H9 (cell line): ENCODE data around the gene VSTM4. TPM values are rescaled to one million over a fixed set of nuclear protein-coding genes. Genes with fewer than 3 reads are reported as not detected.

Source experiments
- DNase-seq: peaks from one replicate; pipeline ENCODE4 v3.0.0-alpha.2; 2017
- H2AFZ ChIP-seq: one replicate; pipeline ENCODE4 v1.6.1; 2013; ENCODE audit warnings: mild to moderate bottlenecking, low read length, control low read depth, moderate library complexity
- H2AK5ac ChIP-seq: 2 replicates; pipeline ENCODE4 v1.6.1; 2013; ENCODE audit warnings: low read length, control low read depth, mixed read lengths; ENCODE audit not compliant: insufficient read length
- H2BK120ac ChIP-seq: one replicate; pipeline ENCODE4 v1.6.1; 2013; ENCODE audit warnings: low read depth, mild to moderate bottlenecking, low read length, control low read depth, inconsistent platforms; ENCODE audit not compliant: poor library complexity, severe bottlenecking
- H2BK12ac ChIP-seq: 2 replicates; pipeline ENCODE4 v1.6.1; 2013; ENCODE audit warnings: low read length, control low read depth, mixed read lengths, low read depth; ENCODE audit not compliant: insufficient read length
- H2BK15ac ChIP-seq: 2 replicates; pipeline ENCODE4 v1.6.1; 2013; ENCODE audit warnings: low read depth, low read length, control low read depth
- H2BK20ac ChIP-seq: one replicate; pipeline ENCODE4 v1.6.1; 2013; ENCODE audit warnings: low read depth, mild to moderate bottlenecking, low read length, control low read depth, inconsistent platforms; ENCODE audit not compliant: poor library complexity, severe bottlenecking
- H2BK5ac ChIP-seq: 2 replicates; pipeline ENCODE4 v1.6.1; 2013; ENCODE audit warnings: low read length, control low read depth, mixed read lengths; ENCODE audit not compliant: insufficient read length
- H3K14ac ChIP-seq: 2 replicates; pipeline ENCODE4 v1.6.1; 2013; ENCODE audit warnings: low read length, control low read depth; ENCODE audit not compliant: insufficient read depth
- H3K18ac ChIP-seq: 2 replicates; pipeline ENCODE4 v1.6.1; 2013; ENCODE audit warnings: low read depth, mild to moderate bottlenecking, mixed read lengths, low read length, control low read depth; ENCODE audit not compliant: insufficient read length
- H3K23ac ChIP-seq: 2 replicates; pipeline ENCODE4 v1.6.1; 2013; ENCODE audit warnings: low read length, control low read depth, mixed read lengths, low read depth; ENCODE audit not compliant: insufficient read length
- H3K23me2 ChIP-seq: 2 replicates; pipeline ENCODE4 v1.6.1; 2013; ENCODE audit warnings: low read depth, mild to moderate bottlenecking, mixed read lengths, low read length, control low read depth; ENCODE audit not compliant: insufficient read length, poor library complexity, severe bottlenecking
- H3K27ac ChIP-seq: 2 replicates; pipeline ENCODE4 v1.5.1; 2013; ENCODE audit warnings: low read length, control low read depth, mixed read lengths, low read depth; ENCODE audit not compliant: insufficient read length
- H3K27me3 ChIP-seq: 2 replicates; pipeline ENCODE4 v1.6.1; 2013; ENCODE audit warnings: low read length, control low read depth, inconsistent platforms; ENCODE audit not compliant: insufficient read depth
- H3K4ac ChIP-seq: 2 replicates; pipeline ENCODE4 v1.6.1; 2013; ENCODE audit warnings: low read depth, mild to moderate bottlenecking, control low read depth, inconsistent platforms, low read length, moderate library complexity
- H3K4me1 ChIP-seq: 2 replicates; pipeline ENCODE4 v1.6.1; 2013; ENCODE audit warnings: low read length, control low read depth, inconsistent platforms; ENCODE audit not compliant: insufficient read depth
- H3K4me2 ChIP-seq: 2 replicates; pipeline ENCODE4 v1.6.1; 2013; ENCODE audit warnings: low read length, control low read depth, mixed read lengths; ENCODE audit not compliant: insufficient read length, insufficient read depth
- H3K56ac ChIP-seq: 2 replicates; pipeline ENCODE4 v1.6.1; 2013; ENCODE audit warnings: low read depth, mild to moderate bottlenecking, mixed read lengths, low read length, control low read depth; ENCODE audit not compliant: insufficient read length
- H3K79me1 ChIP-seq: 2 replicates; pipeline ENCODE4 v1.6.1; 2013; ENCODE audit warnings: low read depth, mild to moderate bottlenecking, moderate library complexity, low read length, control low read depth, inconsistent platforms; ENCODE audit not compliant: insufficient read depth, poor library complexity, severe bottlenecking
- H3K79me2 ChIP-seq: 2 replicates; pipeline ENCODE4 v1.6.1; 2013; ENCODE audit warnings: low read length, control low read depth, inconsistent platforms; ENCODE audit not compliant: insufficient read depth
- H3K9ac ChIP-seq: 2 replicates; pipeline ENCODE4 v1.6.1; 2013; ENCODE audit warnings: low read length, control low read depth, mixed read lengths; ENCODE audit not compliant: insufficient read length; ENCODE audit errors: extremely low read depth
- H3K9me3 ChIP-seq: one replicate; pipeline ENCODE4 v1.6.1; 2013; ENCODE audit warnings: low read depth, low read length, inconsistent platforms; ENCODE audit not compliant: control insufficient read depth
- H3T11ph ChIP-seq: one replicate; pipeline ENCODE4 v1.6.1; 2013; ENCODE audit warnings: mild to moderate bottlenecking, low read length, control low read depth, inconsistent platforms
- H4K20me1 ChIP-seq: one replicate; pipeline ENCODE4 v1.6.1; 2013; ENCODE audit not compliant: control insufficient read depth, insufficient read length, insufficient read depth
- H4K5ac ChIP-seq: 2 replicates; pipeline ENCODE4 v1.6.1; 2013; ENCODE audit warnings: low read depth, mild to moderate bottlenecking, mixed read lengths, low read length, control low read depth; ENCODE audit not compliant: insufficient read length
- H4K8ac ChIP-seq: replicated peaks from 2 replicates; pipeline ENCODE4 v1.6.1; 2013; ENCODE audit warnings: low read length, control low read depth, mixed read lengths, low read depth; ENCODE audit not compliant: insufficient read length
- H4K91ac ChIP-seq: 2 replicates; pipeline ENCODE4 v1.6.1; 2013; ENCODE audit warnings: low read depth, mild to moderate bottlenecking, moderate library complexity, mixed read lengths, low read length, control low read depth; ENCODE audit not compliant: insufficient read length
- H3K27ac Mint-ChIP-seq, 3 experiments: 2 replicates in 2 of 3; 3 replicates in 1 of 3; pipeline ENCODE4 v1.8.0; 2020 to 2021; ENCODE audit warnings: mixed read lengths in 3 of 3, mild to moderate bottlenecking in 1 of 3, moderate library complexity in 1 of 3
- H3K27me3 Mint-ChIP-seq: 2 replicates; pipeline ENCODE4 v1.8.0; 2021; ENCODE audit warnings: low read depth, mild to moderate bottlenecking, moderate library complexity, mixed read lengths
- H3K36me3 Mint-ChIP-seq, 3 experiments: 2 replicates in 2 of 3; 3 replicates in 1 of 3; pipeline ENCODE4 v1.8.0; 2020 to 2021; ENCODE audit warnings: low read depth in 3 of 3, mixed read lengths in 3 of 3; ENCODE audit not compliant: insufficient read depth in 1 of 3
- H3K4me1 Mint-ChIP-seq, 2 experiments: 2 replicates each; pipeline ENCODE4 v1.8.0; 2020; ENCODE audit warnings: mixed read lengths in 2 of 2
- H3K4me3 Mint-ChIP-seq, 2 experiments: 2 replicates in 1 of 2; 3 replicates in 1 of 2; pipeline ENCODE4 v1.8.0; 2020 to 2021; ENCODE audit warnings: mild to moderate bottlenecking in 2 of 2, mixed read lengths in 2 of 2, moderate library complexity in 1 of 2
- H3K9me3 Mint-ChIP-seq, 2 experiments: 2 replicates in 1 of 2; 3 replicates in 1 of 2; pipeline ENCODE4 v1.8.0; 2020; ENCODE audit warnings: mild to moderate bottlenecking in 2 of 2, mixed read lengths in 2 of 2, moderate library complexity in 1 of 2
- CTCF ChIP-seq: fragments of 200-600 bp; sonication (generic); conservative IDR thresholded peaks from 3 replicates; pipeline ENCODE4 v1.8.0; 2021; ENCODE audit warnings: antibody characterized with exemption, mild to moderate bottlenecking
- WGBS: extraction: QIAGEN DNeasy Blood & Tissue Kit; methylation state at CpG from one replicate; pipeline ENCODE4 v1.1.7; 2013; ENCODE audit warnings: missing lambda C conversion rate, low lambda C conversion rate, mixed read lengths; ENCODE audit not compliant: insufficient read length; ENCODE audit errors: extremely low coverage; 5-methylcytosine and 5-hydroxymethylcytosine counted together
- total RNA-seq: library from RNA; stranded (reverse); gene quantifications from 2 replicates; pipeline ENCODE4 v1.2.1, GENCODE V29; 2021

Gene VSTM4
- total RNA-seq, 1 experiment from 2014 or later = 0.44 TPM

GRCh38 chr10:49074836-49075682 is 40.3 kb downstream of the VSTM4 start:
- TF ChIP-seq CTCF = no peak
- Histone ChIP-seq H4K5ac (no peak overlapping the region), H3K27ac (no peak overlapping the region), H3K9ac (no peak overlapping the region), H3K23ac (no peak overlapping the region), H3K23me2 (no peaks in the 10 kb centered on the region), H2BK12ac (no peak overlapping the region), H2AFZ (no peak overlapping the region), H3K4me2 (no peak overlapping the region), H3K4ac (no peak overlapping the region), H2BK15ac (no peak overlapping the region), H4K20me1 (no peaks in the 10 kb centered on the region), H3K4me1 (no peaks in the 10 kb centered on the region), H3T11ph (no peak overlapping the region), H3K56ac (no peak overlapping the region), H4K8ac (no peak overlapping the region), H3K14ac (peak overlapping the region; percentile 47; the same call in 1 of the 2 replicates), H3K79me2 (no peaks in the 10 kb centered on the region), H3K79me1 (no peaks in the 10 kb centered on the region), H2AK5ac (no peak overlapping the region), H2BK120ac (no peak overlapping the region), H4K91ac (no peak overlapping the region), H3K18ac (no peak overlapping the region), H3K9me3 (no peaks in the 10 kb centered on the region), H3K27me3 (no peaks in the 10 kb centered on the region), H2BK20ac (no peak overlapping the region), H2BK5ac (no peak overlapping the region)
- peak overlapping the region in 1 of 3 experiments; percentile 49; a peak in 1 of 7 replicates for H3K27ac Mint-ChIP-seq
- H3K27me3 Mint-ChIP-seq = no peaks in the 10 kb centered on the region; the same call in 1 of the 2 replicates
- no peak overlapping the region for H3K4me3 Mint-ChIP-seq
- no peak for DNase-seq
- WGBS = no CpG with 5 or more reads among the region's 5 CpGs
- no peaks in the 10 kb centered on the region; a peak in 1 of 7 replicates for H3K36me3 Mint-ChIP-seq
- H3K4me1 Mint-ChIP-seq = no peaks in the 10 kb centered on the region
- H3K9me3 Mint-ChIP-seq = peaks cover 0 to 2% of the 10 kb centered on the region in 2 experiments; a peak in 1 of 5 replicates
